ENCODE results near the gene CTLA4. TPM values are rescaled to one million over a fixed set of nuclear protein-coding genes. Genes with fewer than 3 reads are reported as not detected.

CTLA4 gene
- total RNA-seq, 1 experiment from 2014 or later: not detected

DNA sequence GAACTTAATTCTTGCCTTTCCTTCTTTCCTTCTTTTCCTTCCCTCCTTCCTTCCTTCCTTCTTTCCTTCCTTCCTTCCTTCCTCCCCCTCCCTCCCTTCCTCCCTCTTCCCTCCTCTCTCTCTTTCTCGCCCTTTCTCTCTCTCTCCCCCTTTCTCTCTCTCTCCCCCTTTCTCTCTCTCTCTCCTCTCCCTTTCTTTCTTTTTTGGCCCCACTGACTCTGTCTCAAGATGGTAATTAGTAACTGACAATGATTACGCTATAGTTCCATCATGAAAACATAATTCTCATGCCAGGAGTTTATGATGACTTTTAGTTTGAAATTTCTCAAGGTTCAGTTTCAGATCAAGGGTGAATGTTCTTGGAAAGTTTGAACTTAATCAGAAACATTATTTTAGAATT lies 14.8 kb upstream of the CTLA4 start:
- TF ChIP-seq CTCF (conservative IDR thresholded peaks at IDR 0.05; ENCODE audit: low read depth, low read length): no peak

DNA sequence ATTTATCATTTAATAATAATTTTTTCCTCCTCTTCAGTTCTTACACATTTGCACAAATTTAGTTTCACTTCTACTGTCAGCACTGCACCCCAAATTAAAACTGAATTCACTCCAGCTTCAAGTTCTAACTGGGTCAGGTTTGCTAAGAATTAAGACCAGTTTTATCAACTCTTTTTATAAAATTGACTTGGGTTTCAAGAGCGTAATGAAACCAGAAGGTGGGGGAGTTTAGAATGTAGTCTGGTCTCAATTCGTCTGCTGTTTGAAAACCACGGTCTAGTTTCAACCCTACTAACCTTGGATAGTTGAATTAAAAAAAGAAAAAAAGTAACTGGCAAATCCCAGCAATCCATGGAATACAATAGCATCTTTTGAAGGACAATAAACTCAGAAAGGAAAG lies 14.3 kb upstream of the CTLA4 start:
- no peak overlapping the region for H2AFZ ChIP-seq (ENCODE audit: low read length)
- ATAC-seq (no peak), DNase-seq (no peak)
- H3K27ac ChIP-seq (ENCODE audit: low read length): no peak overlapping the region
- no peaks in the 10 kb centered on the region for H3K4me1 ChIP-seq (ENCODE audit: insufficient read depth, low read length)
- ChIA-PET CTCF (no interaction called here), POLR2A (ENCODE audit: unreplicated experiment) (no interaction called here)
- H3K4me2 ChIP-seq (ENCODE audit: low read length): no peak overlapping the region
- TF ChIP-seq EZH2phosphoT487 (IDR thresholded peaks at IDR 0.05; ENCODE audit: borderline replicate concordance, low read length) (no peak), CTCF (conservative IDR thresholded peaks at IDR 0.05; ENCODE audit: low read depth, low read length) (no peak), EZH2 (IDR thresholded peaks at IDR 0.05; ENCODE audit: low read length, unreplicated experiment) (no peak)
- no peak overlapping the region for H3K4me3 ChIP-seq (ENCODE audit: low read length)
- BruUV-seq (replicated peaks): no TSS peak
- H4K20me1 ChIP-seq (ENCODE audit: low read length): no peaks in the 10 kb centered on the region
- no peaks in the 10 kb centered on the region for H3K9me2 ChIP-seq (replicated peaks; ENCODE audit: low read length)
- H3K79me2 ChIP-seq (ENCODE audit: low read length): no peaks in the 10 kb centered on the region
- H3K9me3 ChIP-seq (ENCODE audit: low read length): no peaks in the 10 kb centered on the region
- H3F3A ChIP-seq (ENCODE audit: low read length, unreplicated experiment): no peaks in the 10 kb centered on the region
- H3K9ac ChIP-seq (ENCODE audit: low read length): no peak overlapping the region
- no peaks in the 10 kb centered on the region for H3K36me3 ChIP-seq (ENCODE audit: low read depth, low read length)
- intact Hi-C loops (cut with micrococcal nuclease): no loop called here
- peaks cover 61% of the 10 kb centered on the region for H3K27me3 ChIP-seq (ENCODE audit: low read length)

More for the DNA sequence above, 14.8 kb upstream of the CTLA4 start:
- POLR2A ChIA-PET (ENCODE audit: unreplicated experiment): no interaction called here
- Histone ChIP-seq H2AFZ (ENCODE audit: low read length) (no peak overlapping the region), H3F3A (ENCODE audit: low read length, unreplicated experiment) (no peaks in the 10 kb centered on the region), H3K27ac (ENCODE audit: low read length) (no peak overlapping the region), H3K9me2 (replicated peaks; ENCODE audit: low read length) (no peaks in the 10 kb centered on the region), H3K4me1 (ENCODE audit: insufficient read depth, low read length) (no peaks in the 10 kb centered on the region), H4K20me1 (ENCODE audit: low read length) (no peaks in the 10 kb centered on the region), H3K9ac (ENCODE audit: low read length) (no peak overlapping the region), H3K27me3 (ENCODE audit: low read length) (peaks cover 59% of the 10 kb centered on the region), H3K4me3 (ENCODE audit: low read length) (no peak overlapping the region), H3K9me3 (ENCODE audit: low read length) (no peaks in the 10 kb centered on the region), H3K4me2 (ENCODE audit: low read length) (no peak overlapping the region), H3K79me2 (ENCODE audit: low read length) (no peaks in the 10 kb centered on the region), H3K36me3 (ENCODE audit: low read depth, low read length) (no peaks in the 10 kb centered on the region)
- no TSS peak for BruUV-seq (replicated peaks)
- CTCF ChIA-PET: no interaction called here
- no peak for ATAC-seq
- intact Hi-C loops (cut with micrococcal nuclease): no loop called here
- DNase-seq: no peak

DNA sequence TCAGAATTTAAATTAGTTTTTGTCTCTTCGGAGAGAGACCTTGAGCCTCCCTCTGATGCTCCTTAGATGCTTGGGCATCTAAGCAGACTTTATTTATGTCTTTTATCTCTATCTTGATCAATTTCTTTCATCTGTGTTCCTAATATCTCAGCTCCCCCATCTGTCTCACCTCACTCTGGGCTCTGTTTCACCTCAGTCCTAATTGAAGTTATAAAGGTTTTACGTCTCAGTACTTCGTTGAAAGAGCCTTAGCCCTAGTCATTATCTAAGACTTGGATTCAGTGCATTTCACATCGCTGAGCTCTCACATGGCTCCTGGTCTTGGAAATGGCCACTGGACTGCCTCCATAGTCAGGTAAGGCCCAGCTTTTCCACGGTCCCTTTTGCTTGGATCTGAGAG lies 13.8 kb upstream of the CTLA4 start:
- DNase-seq: no peak
- ATAC-seq: no peak
- Histone ChIP-seq H3K4me3 (ENCODE audit: low read length) (no peak overlapping the region), H3K27me3 (ENCODE audit: low read length) (peaks cover 61% of the 10 kb centered on the region), H3K9ac (ENCODE audit: low read length) (no peak overlapping the region), H3K27ac (ENCODE audit: low read length) (no peak overlapping the region), H4K20me1 (ENCODE audit: low read length) (no peaks in the 10 kb centered on the region), H2AFZ (ENCODE audit: low read length) (no peak overlapping the region), H3K4me2 (ENCODE audit: low read length) (no peak overlapping the region), H3K36me3 (ENCODE audit: low read depth, low read length) (no peaks in the 10 kb centered on the region), H3K9me2 (replicated peaks; ENCODE audit: low read length) (no peaks in the 10 kb centered on the region), H3F3A (ENCODE audit: low read length, unreplicated experiment) (no peaks in the 10 kb centered on the region), H3K79me2 (ENCODE audit: low read length) (no peaks in the 10 kb centered on the region), H3K9me3 (ENCODE audit: low read length) (no peaks in the 10 kb centered on the region), H3K4me1 (ENCODE audit: insufficient read depth, low read length) (no peaks in the 10 kb centered on the region)
- CTCF ChIA-PET: no interaction called here
- BruUV-seq (replicated peaks): no TSS peak
- POLR2A ChIA-PET (ENCODE audit: unreplicated experiment): no interaction called here
- intact Hi-C loops (cut with micrococcal nuclease): no loop called here
- TF ChIP-seq EZH2phosphoT487 (IDR thresholded peaks at IDR 0.05; ENCODE audit: borderline replicate concordance, low read length): no peak
- no peak for TF ChIP-seq CTCF (conservative IDR thresholded peaks at IDR 0.05; ENCODE audit: low read depth, low read length)
- no peak for TF ChIP-seq EZH2 (IDR thresholded peaks at IDR 0.05; ENCODE audit: low read length, unreplicated experiment)
